IMR-90 (cell line): ENCODE data around the gene MKKS. TPM values are rescaled to one million over a fixed set of nuclear protein-coding genes. Genes with fewer than 3 reads are reported as not detected.
A peak's percentile ranks its signal among the peaks of the same experiment; 100 is the strongest.

Source experiments
- ATAC-seq: fragments of 200-7000 bp; cut with Tn5 transposase; 2 replicates; pipeline ENCODE4 v1.9.1; 2020; ENCODE audit warnings: low read depth, mild to moderate bottlenecking, moderate library complexity
- BruUV-seq: library from RNA; stranded (reverse); fragments of 400-500 nt; replicated peaks from 2 replicates; lab custom pipeline; 2021; lab: Mats Ljungman, UMichigan
- CTCF ChIA-PET: fragments of 300-600 bp; formaldehyde crosslinking; extraction: SDS; loops from one replicate; lab custom pipeline; 2021; ENCODE audit warnings: antibody characterized with exemption; lab: Yijun Ruan, JAX
- POLR2A ChIA-PET: fragments of 300-600 bp; sonication (Branson Sonifier 250); formaldehyde crosslinking; loops from one replicate; lab custom pipeline; 2022; ENCODE audit warnings: antibody characterized with exemption; ENCODE audit not compliant: unreplicated experiment; lab: Charles Lee
- DNase-seq: peaks from one replicate; pipeline ENCODE4 v3.0.0; 2013
- H2AFZ ChIP-seq: replicated peaks from 2 replicates; pipeline ENCODE3; 2013; ENCODE audit warnings: low read length, mild to moderate bottlenecking; ENCODE audit not compliant: poor library complexity
- H2AK5ac ChIP-seq: 2 replicates; pipeline ENCODE4 v1.6.1; 2013; ENCODE audit warnings: low read depth, low read length, inconsistent platforms
- H2AK9ac ChIP-seq: replicated peaks from 2 replicates; pipeline ENCODE3; 2013; ENCODE audit warnings: mild to moderate bottlenecking, low read depth, low read length, moderate library complexity; ENCODE audit not compliant: poor library complexity
- H2BK120ac ChIP-seq: 2 replicates; pipeline ENCODE4 v1.6.1; 2013; ENCODE audit warnings: low read depth, low read length, inconsistent platforms
- H2BK15ac ChIP-seq: 3 replicates; pipeline ENCODE4 v1.6.1; 2013; ENCODE audit warnings: low read depth, low read length, inconsistent platforms
- H2BK20ac ChIP-seq: 2 replicates; pipeline ENCODE4 v1.6.1; 2013; ENCODE audit warnings: low read depth, mild to moderate bottlenecking, inconsistent platforms, low read length, moderate library complexity
- H2BK5ac ChIP-seq: 2 replicates; pipeline ENCODE4 v1.6.1; 2013; ENCODE audit warnings: mild to moderate bottlenecking, low read depth, low read length, inconsistent platforms; ENCODE audit not compliant: poor library complexity, severe bottlenecking
- H3K14ac ChIP-seq: replicated peaks from 2 replicates; pipeline ENCODE4 v1.6.1; 2013; ENCODE audit warnings: low read depth, low read length, inconsistent platforms
- H3K18ac ChIP-seq: 2 replicates; pipeline ENCODE4 v1.6.1; 2013; ENCODE audit warnings: low read depth, low read length, control low read depth
- H3K23ac ChIP-seq: 2 replicates; pipeline ENCODE4 v1.6.1; 2013; ENCODE audit warnings: low read depth, low read length, inconsistent platforms
- H3K27ac ChIP-seq: 2 replicates; pipeline ENCODE4 v1.5.1; 2013; ENCODE audit warnings: mild to moderate bottlenecking, control low read depth, low read length; ENCODE audit not compliant: insufficient read depth
- H3K27me3 ChIP-seq: 2 replicates; pipeline ENCODE4 v1.6.1; 2013; ENCODE audit warnings: low read length; ENCODE audit not compliant: control insufficient read depth, insufficient read depth
- H3K36me3 ChIP-seq: 2 replicates; pipeline ENCODE4 v1.6.1; 2013; ENCODE audit warnings: low read length, mixed read lengths; ENCODE audit not compliant: control insufficient read depth, insufficient read depth
- H3K4ac ChIP-seq: 2 replicates; pipeline ENCODE4 v1.6.1; 2013; ENCODE audit warnings: low read depth, low read length, inconsistent platforms
- H3K4me1 ChIP-seq: 2 replicates; pipeline ENCODE4 v1.6.1; 2013; ENCODE audit warnings: low read length, mixed read lengths; ENCODE audit not compliant: control insufficient read depth, insufficient read depth
- H3K4me2 ChIP-seq: 2 replicates; pipeline ENCODE4 v1.6.1; 2013; ENCODE audit warnings: low read depth, mild to moderate bottlenecking, control low read depth, low read length, moderate library complexity
- H3K4me3 ChIP-seq: 2 replicates; pipeline ENCODE4 v1.5.1; 2013; ENCODE audit warnings: low read depth, mild to moderate bottlenecking, control low read depth, low read length, moderate library complexity; ENCODE audit not compliant: insufficient read depth
- H3K56ac ChIP-seq: 2 replicates; pipeline ENCODE4 v1.6.1; 2013; ENCODE audit warnings: low read length, inconsistent platforms; ENCODE audit not compliant: insufficient read depth; ENCODE audit errors: extremely low read depth
- H3K79me1 ChIP-seq, 2 experiments: 2 replicates each; pipeline ENCODE4 v1.6.1; 2013; ENCODE audit warnings: low read length in 2 of 2, inconsistent platforms in 1 of 2, low read depth in 1 of 2
- H3K9ac ChIP-seq: 2 replicates; pipeline ENCODE4 v1.6.1; 2013; ENCODE audit warnings: low read depth, low read length, control low read depth
- H3K9me1 ChIP-seq: 2 replicates; pipeline ENCODE4 v1.6.1; 2013; ENCODE audit warnings: low read length, inconsistent platforms; ENCODE audit not compliant: insufficient read depth
- H3K9me3 ChIP-seq: 2 replicates; pipeline ENCODE4 v1.6.1; 2013; ENCODE audit warnings: low read length; ENCODE audit not compliant: control insufficient read depth, insufficient read depth
- H4K20me1 ChIP-seq: 2 replicates; pipeline ENCODE4 v1.6.1; 2013; ENCODE audit warnings: low read length, inconsistent platforms; ENCODE audit not compliant: insufficient read depth
- H4K5ac ChIP-seq: 2 replicates; pipeline ENCODE4 v1.6.1; 2013; ENCODE audit warnings: mild to moderate bottlenecking, low read depth, low read length, control low read depth
- H4K8ac ChIP-seq, 2 experiments: 2 replicates each; pipeline ENCODE4 v1.6.1; 2013; ENCODE audit warnings: low read depth in 2 of 2, low read length in 2 of 2, control low read depth in 1 of 2, inconsistent platforms in 1 of 2
- H4K91ac ChIP-seq: 2 replicates; pipeline ENCODE4 v1.6.1; 2013; ENCODE audit warnings: low read depth, low read length, inconsistent platforms; ENCODE audit not compliant: insufficient read depth
- CEBPB ChIP-seq: IDR thresholded peaks from 2 replicates; pipeline ENCODE4 v1.6.1; 2012; ENCODE audit warnings: low read depth, low read length, improper control_type of control experiment
- FOS ChIP-seq: fragments of 150-350 bp; IDR thresholded peaks from 2 replicates; pipeline ENCODE4 v1.6.1; 2016; ENCODE audit warnings: low read depth, low read length
- MXI1 ChIP-seq: IDR thresholded peaks from 2 replicates; pipeline ENCODE4 v1.6.1; 2012; ENCODE audit warnings: low read depth, mild to moderate bottlenecking, low read length, moderate library complexity, borderline replicate concordance
- WGBS, 2 experiments: methylation state at CpG; one replicate each; pipeline versions ENCODE4 v1.1.5 to v1.1.7; 2013; ENCODE audit warnings: missing lambda C conversion rate in 2 of 2; ENCODE audit not compliant: insufficient read length in 1 of 2; ENCODE audit errors: extremely low coverage in 2 of 2; 5-methylcytosine and 5-hydroxymethylcytosine counted together
- dilution Hi-C: fragments of 300-500 bp; cut with HindIII; formaldehyde crosslinking; loops from one replicate; pipeline ENCODE4 v1.14.3; 2018; ENCODE audit warnings: low sequenced_read_pairs; ENCODE audit not compliant: unreplicated experiment
- in situ Hi-C: fragments of 300-500 bp; cut with MboI; formaldehyde crosslinking; loops from 3 replicates; pipeline ENCODE4 v1.14.3; 2019; ENCODE audit warnings: low sequenced_read_pairs, inconsistent platforms, mixed read lengths
- intact Hi-C: fragments of 100-400 bp; cut with micrococcal nuclease; formaldehyde crosslinking; loops from 2 replicates; pipeline ENCODE4 v1.10.0; 2022
- polyA plus RNA-seq, 3 experiments: library from polyadenylated mRNA; depleted of rRNA; stranded (reverse); fragments of >200 nt; gene quantifications; 2 replicates each; pipeline ENCODE4 v1.2.3, GENCODE V29; 2012; ENCODE audit warnings: low replicate concordance in 1 of 3
- total RNA-seq: library from RNA; depleted of rRNA; stranded (reverse); fragments of >200 nt; gene quantifications from 2 replicates; pipeline ENCODE4 v1.2.3, GENCODE V29; 2012
- TF ChIP-seq, protein P1 (sequence below): fragments of 150-350 bp; IDR thresholded peaks from 2 replicates; pipeline ENCODE4 v1.6.1; 2017; ENCODE audit warnings: mild to moderate bottlenecking, antibody characterized with exemption, low read length, low read depth

The MKKS gene
- total and polyA plus RNA-seq, 2 of the 4 experiments (the other 2 are of a cell fraction), result 6.9 to 7.5 TPM

GRCh38 chr20:10376270-10377075 is 57.5 kb downstream of the MKKS start:
- CTCF ChIA-PET, result interaction anchor here (0.6 to 0.8 kb wide), 2 partner anchors 134 to 585 kb away, joined by 3 to 5 read pairs; no protein-coding TSS in a partner anchor

More at GRCh38 chr20:10376270-10377075, 57.5 kb downstream of the MKKS start:
- intact Hi-C loops, result no loop called here
- H2AK9ac ChIP-seq, result peak overlapping the region; percentile 38
- no TSS peak for BruUV-seq
- peak overlapping the region; percentile 1; the same call in 1 of the 2 replicates for H3K27ac ChIP-seq
- H3K36me3 ChIP-seq, result no peaks in the 10 kb centered on the region
- peak overlapping the region; percentile 16; the same call in 1 of the 2 replicates for H4K5ac ChIP-seq
- H2AFZ ChIP-seq, result peak overlapping the region; percentile 35
- H3K9me3 ChIP-seq, result no peaks in the 10 kb centered on the region
- H2BK20ac ChIP-seq, result peak overlapping the region; percentile 96
- peak overlapping the region; percentile 58 for H2AK5ac ChIP-seq
- DNase-seq (peak; percentile 75), ATAC-seq (peak; percentile 88)
- H3K56ac ChIP-seq, result 0 out of 2 replicates have a peak overlapping the region, but pooled peaks have one; percentile 22
- H3K4me3 ChIP-seq, result no peak overlapping the region
- peak overlapping the region; percentile 67 for H2BK5ac ChIP-seq
- POLR2A ChIA-PET, result interaction anchor here (1.1 kb wide), 1 partner anchor 36 kb away, joined by 3 read pairs; no protein-coding TSS in a partner anchor
- H4K20me1 ChIP-seq, result no peaks in the 10 kb centered on the region
- H3K4me2 ChIP-seq, result peak overlapping the region; percentile 48; the same call in 1 of the 2 replicates
- WGBS, 2 experiments, result 0% methylated on average over 1 of the region's 6 CpGs; no CpG with 5 or more reads in 1 of the 2 experiments
- H3K4me1 ChIP-seq, result peaks cover 4% of the 10 kb centered on the region
- H2BK15ac ChIP-seq, result peak overlapping the region; percentile 75; the same call in 2 of the 3 replicates
- peaks cover 8% of the 10 kb centered on the region for H3K9me1 ChIP-seq
- no peak overlapping the region for H3K9ac ChIP-seq
- dilution Hi-C loops, result no loop called here
- H4K8ac ChIP-seq, result peak overlapping the region; percentile 36 to 77
- no peaks in the 10 kb centered on the region for H3K27me3 ChIP-seq
- H3K14ac ChIP-seq, result peak overlapping the region; percentile 79
- TF ChIP-seq FOS (0 out of 2 replicates have a peak, but pooled peaks have one; percentile 27), CEBPB (no peak), MXI1 (no peak)
- TF ChIP-seq, protein P1, sequence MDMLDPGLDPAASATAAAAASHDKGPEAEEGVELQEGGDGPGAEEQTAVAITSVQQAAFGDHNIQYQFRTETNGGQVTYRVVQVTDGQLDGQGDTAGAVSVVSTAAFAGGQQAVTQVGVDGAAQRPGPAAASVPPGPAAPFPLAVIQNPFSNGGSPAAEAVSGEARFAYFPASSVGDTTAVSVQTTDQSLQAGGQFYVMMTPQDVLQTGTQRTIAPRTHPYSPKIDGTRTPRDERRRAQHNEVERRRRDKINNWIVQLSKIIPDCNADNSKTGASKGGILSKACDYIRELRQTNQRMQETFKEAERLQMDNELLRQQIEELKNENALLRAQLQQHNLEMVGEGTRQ, result 0 out of 2 replicates have a peak, but pooled peaks have one; percentile 2
- peak overlapping the region; percentile 56; the same call in 1 of the 2 replicates for H3K18ac ChIP-seq
- H3K23ac ChIP-seq, result peak overlapping the region; percentile 97
- H3K79me1 ChIP-seq, result no peaks in the 10 kb centered on the region
- in situ Hi-C loops, result no loop called here
- H4K91ac ChIP-seq, result peak overlapping the region; percentile 91
- H3K4ac ChIP-seq, result peak overlapping the region; percentile 92
- H2BK120ac ChIP-seq, result peak overlapping the region; percentile 96
